ENCODE results near the gene C2CD3.

Gene C2CD3

GRCh38 chr11:74204701-74205100 is 33.9 kb upstream of the C2CD3 start:
- H3K27ac ChIP-seq = no peak overlapping the region
- no peak for TF ChIP-seq CTCF (conservative IDR thresholded peaks at IDR 0.05)

- no peak for TF ChIP-seq CTCF (conservative IDR thresholded peaks at IDR 0.05)
- no peak overlapping the region for H3K27ac ChIP-seq
Measured at GRCh38 chr11:74203966-74204365, 33.2 kb upstream of the C2CD3 start.

GRCh38 chr11:74196781-74197486 is 26.1 kb upstream of the C2CD3 start:
- no peak overlapping the region for H3K27ac ChIP-seq
- no peak for TF ChIP-seq CTCF (conservative IDR thresholded peaks at IDR 0.05)

- no peak for TF ChIP-seq CTCF (conservative IDR thresholded peaks at IDR 0.05)
- no peak overlapping the region for H3K27ac ChIP-seq
Measured at GRCh38 chr11:74195828-74196227, 25.0 kb upstream of the C2CD3 start.

- no peak for TF ChIP-seq CTCF (conservative IDR thresholded peaks at IDR 0.05)
- no peak overlapping the region for H3K27ac ChIP-seq
Measured at GRCh38 chr11:74185695-74186094, 14.9 kb upstream of the C2CD3 start.

GRCh38 chr11:74185285-74185684 is 14.5 kb upstream of the C2CD3 start:
- no peak for TF ChIP-seq CTCF (conservative IDR thresholded peaks at IDR 0.05)

GRCh38 chr11:74182635-74183034 is 11.8 kb upstream of the C2CD3 start:
- TF ChIP-seq CTCF (conservative IDR thresholded peaks at IDR 0.05) = no peak
- no peak overlapping the region for H3K27ac ChIP-seq

More at GRCh38 chr11:74185285-74185684, 14.5 kb upstream of the C2CD3 start:
- no peak overlapping the region for H3K27ac ChIP-seq
